Skin of body (tissue), 2 donors: ENCODE measurements around the gene RPL9. TPM values are rescaled to one million over a fixed set of nuclear protein-coding genes. Genes with fewer than 3 reads are reported as not detected.
A peak's percentile ranks its signal among the peaks of the same experiment; 100 is the strongest.
"Not testable (repeated sequence)": the region's sequence is repeated elsewhere in the genome, so short reads cannot be mapped to it uniquely, and the experiment has no call there.

Experiments
- DNase-seq: peaks from one replicate; lab custom pipeline; 2025; lab: John Stamatoyannopoulos, UW
- total RNA-seq: library from RNA; depleted of rRNA; stranded (reverse); fragments of >200 nt; gene quantifications from one replicate; pipeline ENCODE4 v1.2.3, GENCODE V29; 2014

RPL9 gene
- total RNA-seq = 4,546 TPM

DNA sequence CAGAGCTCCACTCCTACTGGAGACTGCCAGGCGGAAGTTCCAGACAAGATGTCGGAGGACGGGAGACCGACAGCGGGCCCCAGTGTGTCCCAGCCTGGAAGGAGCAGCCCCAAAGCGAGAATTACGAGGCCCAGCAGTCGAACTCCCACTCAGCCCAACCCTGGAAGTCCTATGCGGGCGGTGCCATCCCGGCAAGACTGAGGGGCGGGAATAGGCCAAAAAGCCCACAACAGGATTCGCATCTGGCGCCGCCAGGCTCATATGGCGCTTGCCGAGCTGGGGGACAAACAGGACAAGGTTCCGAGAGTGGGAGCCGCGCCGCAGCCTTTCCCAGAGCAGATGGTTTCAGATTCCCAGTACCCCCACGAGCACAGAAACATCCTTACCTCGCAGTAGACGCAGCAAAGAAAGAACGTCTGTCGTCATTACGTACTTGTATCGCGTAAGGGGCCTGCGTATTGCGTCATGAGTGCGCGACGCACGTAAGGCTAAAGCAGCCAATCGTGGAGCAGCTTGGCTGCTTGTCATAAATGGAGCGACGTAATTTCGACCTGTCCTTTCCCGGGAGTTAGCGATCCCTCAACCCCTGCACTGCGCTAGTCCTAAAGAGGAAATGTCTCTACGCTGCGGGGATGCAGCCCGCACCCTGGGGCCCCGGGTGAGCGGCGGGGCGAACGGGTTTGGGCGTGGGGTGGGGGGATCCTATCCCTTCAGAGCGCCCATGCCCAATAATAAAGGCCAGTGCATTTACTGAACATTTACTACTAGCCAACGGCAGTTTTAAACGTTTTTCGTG lies at the start of gene RPL9, which contains the start of gene LIAS:
TSS of gene RPL9 (minus strand) at position 418 of the 796 bp plus-strand sequence. CDS start 483 bp downstream, outside the sequence.
TSS of gene LIAS (plus strand) at position 552 of the 796 bp plus-strand sequence. CDS start at position 614, 62 bp downstream.
- peak; percentile 99 for DNase-seq

DNA sequence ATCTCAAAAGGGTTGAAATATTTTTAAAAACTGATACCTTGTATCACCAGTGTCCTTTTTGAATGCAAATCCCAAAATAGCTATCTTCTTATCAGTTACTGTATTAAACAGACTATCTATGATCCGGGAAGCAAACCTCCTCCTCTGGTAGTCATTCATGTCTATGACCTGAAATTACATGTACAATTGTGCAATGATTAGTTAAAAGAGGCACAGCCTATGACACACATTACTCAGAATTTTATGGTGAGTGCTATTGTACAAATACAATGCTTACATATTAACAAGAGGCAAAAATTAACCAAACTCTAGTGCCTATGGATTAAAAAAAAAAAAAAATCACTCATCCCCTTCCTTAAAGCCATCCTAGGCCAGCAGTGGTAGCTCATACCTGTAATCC lies 46.9 kb upstream of the RPL9 start:
- no peak for DNase-seq

DNA sequence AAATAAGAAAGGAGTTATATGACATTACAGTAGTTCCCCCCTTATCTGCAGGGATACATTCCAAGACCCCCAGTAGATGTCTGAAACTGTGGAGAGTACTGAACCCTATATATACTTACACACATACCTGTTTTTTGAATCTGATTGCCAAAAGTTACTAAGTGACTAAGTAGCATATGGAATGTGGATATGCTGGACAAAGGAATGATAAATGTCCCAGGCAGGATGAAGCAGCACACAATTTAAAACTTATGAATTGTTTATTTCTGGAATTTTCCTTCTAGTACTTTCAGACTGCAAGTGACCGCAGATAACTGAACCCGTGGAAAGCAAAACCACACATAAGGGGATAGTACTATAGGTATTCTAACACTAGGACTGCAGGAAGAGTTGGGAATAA lies 45.8 kb upstream of the RPL9 start:
- no peak for DNase-seq

DNA sequence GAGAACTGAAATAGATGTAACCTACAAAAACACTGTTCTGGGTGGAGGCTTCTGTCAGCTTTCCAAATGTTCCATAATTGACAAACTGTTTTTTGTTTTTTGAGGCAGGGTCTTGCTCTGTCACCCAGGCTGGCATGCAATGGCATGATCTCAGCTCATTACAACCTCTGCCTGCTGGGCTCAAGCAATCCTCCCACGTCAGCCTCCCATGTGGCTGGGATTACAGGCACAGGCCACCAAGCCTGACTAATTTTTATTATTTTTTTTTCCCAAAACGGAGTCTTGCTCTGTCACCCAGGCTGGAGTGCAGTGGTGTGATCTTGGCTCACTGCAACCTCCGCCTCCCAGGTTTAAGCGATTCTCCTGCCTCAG lies 43.9 kb upstream of the RPL9 start:
- DNase-seq = not testable (repeated sequence)

DNA sequence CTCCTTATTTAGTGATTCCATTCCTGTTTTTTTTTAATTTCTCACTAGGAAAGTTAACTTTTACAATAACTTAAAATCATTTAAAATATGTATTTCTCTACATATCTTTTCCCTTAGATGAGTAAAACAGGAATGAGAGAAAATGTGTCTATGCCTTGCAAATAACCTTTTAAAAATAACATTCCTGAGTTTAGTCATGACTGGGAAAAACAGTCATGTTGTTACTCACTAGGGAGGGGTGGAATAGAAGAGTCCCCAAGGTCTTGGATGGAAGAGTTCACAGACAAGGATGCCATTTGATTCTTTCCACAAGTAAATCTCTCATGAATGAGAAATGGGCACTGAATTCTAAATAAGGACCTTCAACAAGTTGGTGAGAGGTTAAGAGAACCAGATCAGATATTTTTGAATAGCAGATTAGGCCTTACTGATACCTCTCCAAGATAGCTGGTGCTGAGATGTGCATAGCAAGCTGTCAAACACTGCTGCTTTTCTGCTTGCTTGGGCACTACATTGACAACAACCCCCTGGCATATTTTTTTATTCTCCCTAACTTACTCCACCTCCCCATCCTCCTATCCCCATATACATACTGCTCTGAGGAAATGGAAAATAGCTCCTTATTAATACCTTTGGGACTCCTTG lies 43.4 kb upstream of the RPL9 start:
- DNase-seq = no peak

DNA sequence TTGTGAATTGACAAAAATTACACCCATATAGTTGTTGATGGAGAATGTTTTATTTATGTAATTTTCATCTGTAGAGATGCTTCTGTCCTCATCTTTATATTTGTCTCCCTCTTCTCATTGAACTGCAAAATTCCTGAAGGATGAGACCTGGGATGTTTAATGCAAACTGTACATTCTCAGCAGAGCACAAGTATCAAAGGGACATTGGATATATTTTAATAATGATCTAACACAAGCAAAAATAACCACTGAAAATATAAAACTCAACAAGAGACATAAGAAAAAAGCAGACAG lies 40.0 kb upstream of the RPL9 start:
- no peak for DNase-seq

DNA sequence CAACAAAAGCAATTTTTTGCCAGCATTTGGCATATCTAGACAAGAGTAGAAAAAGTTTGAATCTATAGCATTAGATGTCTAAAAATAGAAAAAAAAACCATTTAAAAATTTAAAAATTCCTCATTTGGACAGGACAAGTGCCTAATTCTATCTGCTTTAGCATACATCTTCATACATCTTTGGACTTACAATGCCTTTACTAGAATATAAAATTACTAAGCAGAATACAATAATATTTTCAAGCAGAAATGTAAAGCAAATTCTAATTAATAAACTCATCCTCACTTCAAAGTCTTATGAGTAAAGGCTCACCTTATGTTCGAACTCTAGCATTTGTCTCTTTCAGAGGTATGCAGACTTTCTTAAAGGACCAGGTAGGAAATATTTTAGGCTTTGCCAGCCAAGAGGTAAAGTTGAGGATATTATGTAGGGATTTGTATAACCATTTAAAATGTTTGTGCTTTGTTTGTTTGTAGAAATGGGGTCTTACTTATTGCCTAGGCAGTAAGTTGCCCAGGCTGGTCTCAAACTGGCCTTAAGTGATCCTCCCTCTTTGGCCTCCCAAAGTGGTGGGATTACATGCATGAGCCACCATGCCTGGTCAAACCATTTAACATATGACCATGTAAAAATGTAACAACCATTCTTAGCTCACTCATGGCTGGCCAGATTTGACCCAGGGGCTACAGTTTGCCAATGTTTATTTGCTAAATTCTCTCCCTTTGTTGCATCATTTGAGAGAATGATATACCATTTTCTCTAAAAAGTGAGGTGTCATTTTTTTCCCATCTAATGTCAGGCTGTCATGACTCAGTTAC lies 39.4 kb upstream of the RPL9 start:
- DNase-seq = no peak

DNA sequence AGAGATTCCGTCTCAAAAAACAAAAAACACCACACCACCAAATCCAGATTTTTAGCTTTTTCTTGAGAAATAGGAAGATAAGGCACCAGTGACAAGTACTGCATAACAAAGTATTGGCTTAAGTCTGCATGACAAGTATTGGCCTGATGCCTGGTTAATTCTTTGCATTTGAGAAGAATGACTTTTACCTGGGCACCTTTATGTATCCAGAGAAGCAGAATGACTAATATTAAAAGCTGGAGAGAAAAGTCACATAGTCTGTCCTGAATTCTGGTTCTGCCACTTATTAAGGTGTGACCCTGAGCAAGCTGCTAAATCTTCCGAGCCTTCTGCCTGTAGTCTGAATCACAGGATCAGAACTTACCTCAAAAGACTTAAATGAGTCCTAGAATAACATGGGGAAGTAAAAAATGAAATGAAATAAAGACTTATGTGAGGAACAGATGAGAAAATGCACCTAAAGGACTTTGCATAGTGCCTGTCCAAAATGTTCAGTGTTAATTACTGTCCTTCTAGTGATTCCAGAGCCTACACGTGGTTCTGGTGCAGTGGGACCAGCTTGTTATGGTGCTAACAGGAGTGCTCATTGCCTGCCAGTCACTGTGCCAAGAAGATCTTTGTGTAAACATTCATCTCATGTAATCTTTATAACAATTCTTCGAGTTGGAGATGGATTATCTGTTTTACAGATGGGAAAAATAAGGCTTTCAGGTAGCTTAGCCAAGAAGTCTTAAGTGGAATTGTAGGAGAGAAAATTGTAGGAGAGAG lies 36.9 kb upstream of the RPL9 start:
- no peak for DNase-seq

DNA sequence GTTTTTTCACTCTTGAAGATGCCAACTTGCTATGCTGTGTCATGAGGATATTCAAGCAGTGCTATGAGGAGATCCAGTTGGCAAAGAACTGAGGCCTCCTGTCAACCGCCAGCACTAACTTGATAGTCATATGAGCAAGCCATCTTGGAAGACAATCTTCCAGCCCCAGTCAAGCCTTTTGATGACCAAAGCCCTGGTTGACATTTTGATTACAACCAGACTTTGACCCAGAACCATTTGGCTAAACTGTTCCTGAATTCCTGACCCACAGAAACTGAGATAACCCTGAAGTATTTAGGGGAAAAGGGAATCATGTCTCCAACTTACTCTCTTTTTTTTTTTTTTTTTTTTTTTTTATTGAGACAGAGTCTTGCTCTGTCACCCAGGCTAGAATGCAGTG lies 35.6 kb upstream of the RPL9 start:
- no peak for DNase-seq

DNA sequence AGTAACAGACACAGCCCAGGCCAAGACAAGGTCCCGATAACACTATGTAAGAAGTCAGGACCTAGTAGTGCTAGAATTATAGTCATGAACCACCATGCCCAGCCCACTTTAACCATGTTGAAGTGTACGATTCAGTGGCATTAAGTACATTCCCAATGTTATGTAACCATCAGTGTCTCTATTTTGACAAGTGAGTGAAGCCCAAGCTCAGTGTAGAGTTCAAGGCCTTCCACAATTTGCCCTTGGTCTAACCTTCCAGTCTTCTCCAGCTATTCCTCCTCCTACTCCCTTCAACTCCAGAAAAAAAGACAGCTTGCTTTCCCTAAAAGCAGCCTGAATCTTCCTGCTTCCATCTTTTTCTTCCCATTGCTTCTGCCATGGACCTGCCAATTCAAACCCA lies 31.6 kb upstream of the RPL9 start:
- DNase-seq = no peak

DNA sequence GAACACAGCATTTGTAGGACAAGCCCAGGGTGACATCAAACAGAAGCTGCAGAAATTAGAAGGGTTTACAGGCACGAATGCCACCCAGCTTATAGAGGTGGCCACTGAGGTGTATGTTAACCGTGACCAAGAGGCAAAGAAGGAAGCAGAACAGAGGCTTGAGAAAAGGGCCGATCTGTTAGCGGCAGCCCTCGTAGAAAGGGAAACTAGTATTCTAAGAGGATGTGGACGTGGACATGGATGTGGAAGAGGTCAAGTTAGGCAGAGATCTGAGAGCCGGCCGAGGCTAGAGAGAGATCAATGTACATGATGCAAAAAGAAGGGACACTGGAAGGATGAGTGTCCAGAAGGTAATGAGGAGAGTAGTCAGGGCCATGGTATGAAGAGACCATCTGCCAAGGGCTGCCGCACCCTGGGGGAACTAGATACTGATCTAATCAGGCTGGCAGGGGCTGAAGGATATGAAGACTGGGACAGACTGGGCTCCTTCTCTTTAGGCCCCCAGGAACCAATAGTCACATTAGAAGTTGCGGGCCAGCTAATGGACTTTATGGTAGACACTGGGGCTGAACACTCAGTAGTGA lies 27.6 kb upstream of the RPL9 start:
- DNase-seq = no peak

DNA sequence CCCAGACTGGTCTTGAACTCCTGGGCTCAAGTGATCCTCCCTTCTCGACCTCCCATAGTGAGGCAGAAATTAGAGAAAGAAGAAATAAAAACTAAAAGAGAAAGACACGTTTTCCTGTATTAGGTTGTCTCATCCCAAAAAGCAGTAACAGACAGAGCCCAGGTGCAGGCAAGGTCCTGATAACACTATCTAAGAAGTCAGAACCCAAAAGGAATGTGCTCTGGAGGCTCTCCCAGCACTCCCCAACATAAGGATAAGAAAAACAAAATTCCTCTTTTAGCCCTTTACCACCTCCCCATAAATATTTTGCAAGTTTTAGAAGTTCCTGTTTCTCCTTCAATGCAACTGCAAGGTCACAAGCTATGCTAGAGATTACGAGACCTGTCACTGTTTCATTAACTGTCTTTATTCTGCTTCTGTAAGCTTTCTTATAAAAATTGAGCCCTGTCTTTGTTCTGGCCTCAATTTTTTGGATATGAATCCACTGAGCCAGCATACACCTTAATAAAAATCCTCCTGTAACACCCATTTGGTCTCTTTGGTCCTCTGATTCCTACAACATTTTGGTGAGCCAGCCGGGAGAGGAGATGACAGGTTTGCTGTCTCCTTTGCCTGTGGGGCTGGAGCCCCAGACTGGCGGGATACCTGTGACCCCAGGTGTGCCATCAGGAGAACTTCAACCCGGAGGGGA lies 26.0 kb upstream of the RPL9 start:
- DNase-seq = no peak

DNA sequence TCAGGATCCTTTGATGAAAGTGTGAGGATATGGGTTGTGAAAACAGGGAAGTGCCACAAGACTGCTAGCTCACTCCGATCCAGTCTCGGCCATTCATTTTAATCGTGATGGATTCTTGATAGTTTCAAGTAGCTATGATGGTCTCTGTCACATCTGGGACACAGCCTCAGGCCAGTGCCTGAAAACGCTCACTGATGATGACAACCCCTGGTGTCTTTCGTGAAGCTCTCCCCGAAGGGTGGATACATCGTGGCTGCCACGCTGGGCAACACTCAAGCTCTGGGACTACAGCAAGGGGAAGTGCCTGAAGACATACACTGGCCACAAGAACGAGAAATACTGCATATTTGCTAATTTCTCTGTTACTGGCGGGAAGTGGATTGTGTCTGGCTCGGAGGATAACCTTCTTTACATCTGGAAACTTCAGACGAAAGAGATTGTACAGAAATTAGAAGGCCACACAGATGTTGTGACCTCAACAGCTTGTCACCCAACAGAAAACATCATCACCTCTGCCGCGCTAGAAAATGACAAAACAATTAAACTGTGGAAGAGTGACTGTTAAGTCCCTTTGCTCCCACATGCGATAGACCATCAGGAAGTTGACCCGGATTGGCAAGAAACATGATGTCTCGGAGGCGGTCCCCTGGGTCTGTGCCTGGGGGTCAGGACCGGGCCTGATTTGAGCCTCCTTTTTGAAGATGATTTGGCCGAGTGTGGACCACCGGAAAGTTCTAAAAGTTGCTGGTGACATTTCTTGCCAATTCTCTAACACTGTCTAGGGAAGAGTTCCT lies 22.4 kb upstream of the RPL9 start:
- DNase-seq = no peak

DNA sequence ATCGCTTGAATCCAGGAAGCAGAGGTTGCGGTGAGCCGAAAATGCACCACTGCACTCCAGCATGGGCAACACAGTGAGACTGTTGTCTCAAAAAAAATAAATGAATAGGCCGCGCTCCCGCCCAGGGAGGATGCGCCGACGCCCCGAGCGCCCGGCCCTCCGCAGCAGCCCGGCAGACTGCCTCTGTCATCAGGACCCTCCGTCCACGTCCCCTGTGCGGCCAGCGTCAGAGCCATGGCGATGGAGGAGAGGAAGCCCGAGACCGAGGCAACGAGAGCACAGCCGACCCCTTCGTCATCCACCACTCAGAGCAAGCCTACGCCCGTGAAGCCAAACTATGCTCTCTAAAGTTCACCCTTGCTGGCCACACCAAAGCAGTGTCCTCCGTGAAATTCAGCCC lies 21.5 kb upstream of the RPL9 start:
- DNase-seq = no peak

DNA sequence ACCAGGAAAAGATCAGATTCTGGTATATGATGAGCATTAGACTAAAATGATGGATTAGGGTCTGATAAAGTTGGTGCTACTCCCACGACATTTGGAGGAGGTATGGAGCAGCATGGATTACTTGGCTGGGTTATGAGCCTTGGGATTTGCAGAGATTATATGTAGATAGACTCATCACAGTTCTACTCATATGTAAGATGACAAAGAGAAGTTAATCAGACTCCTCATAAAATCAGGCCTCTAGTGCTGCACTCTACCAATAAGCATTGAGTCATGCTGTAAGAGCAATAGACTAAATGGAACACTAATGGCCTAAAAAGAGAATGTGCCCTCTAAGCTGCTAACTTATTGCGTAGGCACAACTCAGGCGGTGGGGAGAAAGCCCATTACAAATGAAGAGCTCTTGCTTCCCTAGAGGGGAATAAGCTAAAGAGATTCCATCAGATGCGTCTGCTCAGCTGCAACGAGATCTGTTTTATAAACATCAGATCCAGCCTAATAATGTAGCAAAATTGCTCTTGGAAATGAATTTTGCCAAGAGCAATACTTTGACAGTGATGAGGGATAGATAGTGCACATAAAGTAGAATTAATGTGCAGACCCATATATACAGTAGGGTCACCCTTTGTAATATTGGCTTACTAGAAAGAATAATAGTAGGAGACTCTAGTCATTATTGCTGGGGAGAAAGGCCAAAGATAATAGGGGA lies 17.6 kb upstream of the RPL9 start:
- DNase-seq = no peak

DNA sequence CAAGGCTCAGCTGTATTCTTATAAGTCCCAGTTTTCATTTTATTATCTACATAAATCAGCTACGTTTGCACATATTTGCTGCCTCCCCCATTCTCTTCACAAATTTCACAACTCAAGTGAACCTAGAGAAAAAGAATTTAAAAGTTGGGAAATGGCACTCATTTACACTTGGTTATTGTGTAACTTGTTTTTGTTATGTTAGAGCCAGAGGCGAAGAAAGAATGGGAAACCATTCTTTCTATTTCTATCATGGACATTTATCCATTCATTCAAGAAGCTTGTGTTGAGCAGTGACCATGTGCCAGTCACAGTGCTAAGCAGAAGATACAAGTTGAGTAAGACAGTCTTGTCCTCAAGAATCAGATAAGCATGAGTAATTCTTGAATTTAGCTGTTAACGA lies 13.7 kb upstream of the RPL9 start:
- no peak for DNase-seq

DNA sequence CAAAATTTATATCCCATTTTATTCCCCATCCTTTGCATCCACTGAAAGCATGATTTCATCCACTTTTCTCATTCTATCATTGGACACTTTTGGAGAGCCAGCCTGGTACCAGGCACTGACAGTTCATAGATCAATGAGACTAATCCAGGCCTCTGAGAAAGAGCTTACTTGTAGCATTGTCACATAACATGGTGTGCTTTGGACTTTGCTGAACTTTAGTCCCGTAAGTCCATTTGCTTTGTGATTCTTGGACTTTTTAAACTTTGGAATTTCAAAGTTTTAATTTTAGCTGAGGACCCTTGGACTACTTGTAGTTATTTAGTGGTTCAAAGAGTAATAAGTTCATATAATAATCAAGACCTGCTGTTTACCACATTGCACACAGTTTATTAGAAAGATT lies 11.7 kb upstream of the RPL9 start:
- no peak for DNase-seq

DNA sequence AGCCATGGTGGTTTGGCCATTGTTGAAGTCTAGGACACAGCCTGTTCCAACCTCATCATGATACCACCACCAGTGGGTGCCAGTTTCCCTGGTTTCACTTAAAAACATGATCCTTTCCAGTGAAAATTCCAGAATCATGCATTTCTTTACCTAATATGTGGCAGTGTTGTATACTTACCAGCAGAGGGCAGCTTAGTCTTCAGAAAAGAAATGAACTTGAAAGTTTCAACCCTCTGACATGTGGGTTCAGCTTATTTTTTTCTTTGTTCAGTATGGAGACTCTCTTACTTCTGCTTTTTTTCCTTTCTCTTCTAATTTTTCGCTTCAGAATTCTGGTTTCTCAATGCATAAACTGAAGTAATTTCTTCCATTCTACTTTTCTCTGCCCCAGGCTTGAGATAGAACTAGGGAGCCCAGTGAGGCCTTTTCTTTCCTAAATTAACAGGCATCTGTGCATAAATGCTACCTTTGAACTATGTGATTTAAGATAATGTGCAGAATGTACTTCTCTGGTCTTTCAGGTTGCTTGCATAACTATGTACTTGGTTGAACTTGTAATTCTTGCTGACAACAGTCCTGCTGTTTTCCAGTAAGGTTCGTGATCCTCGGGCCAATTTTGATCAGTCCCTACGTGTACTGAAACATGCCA lies 10.8 kb upstream of the RPL9 start:
- peak; percentile 56 for DNase-seq

DNA sequence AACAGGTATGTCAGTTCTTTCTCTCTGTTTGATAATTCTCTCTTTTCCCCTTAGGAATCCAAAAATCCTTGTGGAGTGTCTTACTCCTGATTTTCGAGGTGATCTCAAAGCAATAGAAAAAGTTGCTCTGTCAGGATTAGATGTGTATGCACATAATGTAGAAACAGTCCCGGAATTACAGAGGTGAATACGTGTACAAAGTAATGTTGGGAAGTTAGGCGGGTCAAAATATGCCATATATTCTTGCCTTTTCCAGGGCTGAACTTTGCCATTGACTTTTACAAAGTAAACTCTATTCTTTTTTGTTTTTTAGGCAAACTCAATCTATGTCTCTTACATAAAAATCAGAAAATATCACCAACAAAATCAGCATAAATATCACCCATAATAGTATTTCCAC lies 8.7 kb upstream of the RPL9 start:
- no peak for DNase-seq
